ENCODE measurements around the gene GRID2. TPM values are rescaled to one million over a fixed set of nuclear protein-coding genes. Genes with fewer than 3 reads are reported as not detected.

The GRID2 gene
- total RNA-seq, 1 donor, result 0.63 TPM

- no peak overlapping the region for H3K4me3 ChIP-seq (ENCODE audit: low read depth, low read length)
- TF ChIP-seq, protein P1, sequence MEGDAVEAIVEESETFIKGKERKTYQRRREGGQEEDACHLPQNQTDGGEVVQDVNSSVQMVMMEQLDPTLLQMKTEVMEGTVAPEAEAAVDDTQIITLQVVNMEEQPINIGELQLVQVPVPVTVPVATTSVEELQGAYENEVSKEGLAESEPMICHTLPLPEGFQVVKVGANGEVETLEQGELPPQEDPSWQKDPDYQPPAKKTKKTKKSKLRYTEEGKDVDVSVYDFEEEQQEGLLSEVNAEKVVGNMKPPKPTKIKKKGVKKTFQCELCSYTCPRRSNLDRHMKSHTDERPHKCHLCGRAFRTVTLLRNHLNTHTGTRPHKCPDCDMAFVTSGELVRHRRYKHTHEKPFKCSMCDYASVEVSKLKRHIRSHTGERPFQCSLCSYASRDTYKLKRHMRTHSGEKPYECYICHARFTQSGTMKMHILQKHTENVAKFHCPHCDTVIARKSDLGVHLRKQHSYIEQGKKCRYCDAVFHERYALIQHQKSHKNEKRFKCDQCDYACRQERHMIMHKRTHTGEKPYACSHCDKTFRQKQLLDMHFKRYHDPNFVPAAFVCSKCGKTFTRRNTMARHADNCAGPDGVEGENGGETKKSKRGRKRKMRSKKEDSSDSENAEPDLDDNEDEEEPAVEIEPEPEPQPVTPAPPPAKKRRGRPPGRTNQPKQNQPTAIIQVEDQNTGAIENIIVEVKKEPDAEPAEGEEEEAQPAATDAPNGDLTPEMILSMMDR (IDR thresholded peaks at IDR 0.05; ENCODE audit: insufficient read depth, low read length), result no peak
- DNase-seq (ENCODE audit: low read depth), result no peak
Observed at GRCh38 chr4:92791871-92792440, 488.2 kb downstream of the GRID2 start.

- no peak overlapping the region for H3K4me3 ChIP-seq (ENCODE audit: low read depth, low read length)
- TF ChIP-seq, protein P1 (IDR thresholded peaks at IDR 0.05; ENCODE audit: insufficient read depth, low read length), result no peak
- no peak for DNase-seq (ENCODE audit: low read depth)
Observed at GRCh38 chr4:92809381-92809780, 505.6 kb downstream of the GRID2 start.

- no peak overlapping the region for H3K4me3 ChIP-seq (ENCODE audit: low read depth, low read length)
- TF ChIP-seq, protein P1 (IDR thresholded peaks at IDR 0.05; ENCODE audit: insufficient read depth, low read length), result no peak
- DNase-seq (ENCODE audit: low read depth), result no peak
Observed at GRCh38 chr4:92812652-92813051, 508.9 kb downstream of the GRID2 start.

- DNase-seq (ENCODE audit: low read depth), result no peak
- TF ChIP-seq, protein P1 (IDR thresholded peaks at IDR 0.05; ENCODE audit: insufficient read depth, low read length), result no peak
- no peak overlapping the region for H3K4me3 ChIP-seq (ENCODE audit: low read depth, low read length)
Observed at GRCh38 chr4:92814677-92815076, 510.9 kb downstream of the GRID2 start.

DNA sequence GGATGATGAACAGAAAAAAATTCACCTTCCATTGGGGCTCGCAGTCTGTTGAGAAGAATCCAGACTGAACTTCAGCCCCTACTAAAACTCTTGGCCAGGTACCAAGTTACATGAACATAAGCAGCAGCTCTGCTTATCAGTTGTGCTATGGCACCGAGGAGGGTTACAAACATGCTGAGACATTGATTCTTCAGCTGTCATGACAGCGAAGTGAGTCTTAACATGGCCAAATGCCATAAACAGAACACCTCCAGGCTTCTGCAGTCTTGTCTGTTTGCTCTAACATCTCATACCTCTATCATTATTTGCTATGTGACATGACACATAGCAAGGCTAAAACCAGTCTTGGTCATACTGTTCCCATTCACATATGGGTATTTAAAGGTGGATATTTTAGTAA is 521.5 kb downstream of the GRID2 start:
- no peak for DNase-seq (ENCODE audit: low read depth)
- TF ChIP-seq, protein P1 (IDR thresholded peaks at IDR 0.05; ENCODE audit: insufficient read depth, low read length), result no peak
- H3K4me3 ChIP-seq (ENCODE audit: low read depth, low read length), result no peak overlapping the region

DNA sequence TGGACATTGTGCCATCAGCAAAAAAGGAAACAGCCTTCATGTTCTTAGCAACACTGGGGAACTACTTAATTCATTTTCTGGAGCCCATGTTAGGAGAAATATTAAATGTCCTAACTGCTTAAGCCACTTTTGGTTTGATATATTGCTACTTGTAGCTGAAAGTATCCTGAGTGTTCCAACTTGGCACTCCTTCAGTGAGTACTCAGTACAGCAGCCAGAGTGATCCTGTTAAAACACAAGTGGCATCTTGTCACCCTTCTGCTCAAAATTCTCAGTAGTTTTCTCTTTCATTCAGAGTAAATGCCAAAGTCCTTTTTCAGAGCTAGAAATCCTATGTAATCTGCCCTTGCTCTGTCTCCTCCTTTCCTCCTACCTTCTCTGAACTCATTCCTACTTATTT is 522.0 kb downstream of the GRID2 start:
- DNase-seq (ENCODE audit: low read depth), result no peak
- no peak overlapping the region for H3K4me3 ChIP-seq (ENCODE audit: low read depth, low read length)
- TF ChIP-seq, protein P1 (IDR thresholded peaks at IDR 0.05; ENCODE audit: insufficient read depth, low read length), result no peak

DNA sequence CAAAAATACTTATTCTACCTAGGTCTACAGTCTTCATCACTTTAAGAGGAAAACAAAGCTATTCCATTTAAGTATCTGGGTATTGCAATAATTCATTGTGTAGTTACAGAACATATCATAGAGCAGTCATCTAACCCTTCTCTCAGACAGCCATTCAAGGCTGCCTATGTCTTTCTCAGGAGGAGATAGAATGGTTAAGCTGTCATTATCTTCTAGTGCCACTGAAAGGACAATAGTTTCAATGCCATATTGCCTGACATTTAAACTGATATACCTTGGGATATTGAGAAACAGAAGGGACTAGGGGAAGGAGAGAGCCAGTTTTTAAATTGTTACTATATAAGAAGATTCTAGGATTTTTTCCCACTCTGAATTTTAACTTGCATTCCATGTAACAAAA is 527.0 kb downstream of the GRID2 start:
- no peak for DNase-seq (ENCODE audit: low read depth)
- no peak overlapping the region for H3K4me3 ChIP-seq (ENCODE audit: low read depth, low read length)
- TF ChIP-seq, protein P1 (IDR thresholded peaks at IDR 0.05; ENCODE audit: insufficient read depth, low read length), result no peak

All from fibroblast of the aortic adventitia (primary cell).